K562 (cell line): ENCODE data around the gene SH2B2. TPM values are rescaled to one million over a fixed set of nuclear protein-coding genes. Genes with fewer than 3 reads are reported as not detected.

Source experiments
- ATAC-seq: fragments of 200-7000 bp; cut with Tn5 transposase; 3 replicates; pipeline ENCODE4 v1.9.1; 2020; ENCODE audit warnings: moderate library complexity
- BruUV-seq: library from RNA; stranded (reverse); fragments of 400-500 nt; replicated peaks from 2 replicates; lab custom pipeline; 2021; lab: Mats Ljungman, UMichigan
- CTCF ChIA-PET: fragments of 300-600 bp; formaldehyde crosslinking; extraction: SDS; loops from one replicate; lab custom pipeline; 2021; ENCODE audit warnings: low intra/inter-chr PET ratio; lab: Yijun Ruan, JAX
- POLR2A ChIA-PET: fragments of 300-600, 350-650 bp; sonication (Branson Sonifier 250); formaldehyde crosslinking; extraction: SDS; loops from one replicate; lab custom pipeline; 2021; ENCODE audit warnings: antibody characterized with exemption, inconsistent platforms; lab: Yijun Ruan, JAX
- DNase-seq, 4 experiments: peaks; one replicate each; pipeline versions ENCODE4 v3.0.0 to v3.0.0-alpha.2; 2011 to 2018; ENCODE audit warnings: low spot score in 3 of 4, mixed read lengths in 3 of 4; ENCODE audit errors: extremely low read depth in 1 of 4
- FAIRE-seq: peaks from 2 replicates; lab custom pipeline; 2011; peaks lifted over from hg19 to GRCh38; lab: Jason Lieb, UNC
- H2AFZ ChIP-seq: 2 replicates; pipeline ENCODE4 v1.6.0; 2011; ENCODE audit warnings: low read depth, low read length, control low read depth, inconsistent platforms
- H3K27ac ChIP-seq: fragments of 200-600 bp; 3 replicates; pipeline ENCODE4 v1.8.0; 2011; ENCODE audit warnings: low read depth, mild to moderate bottlenecking, control low read depth, inconsistent platforms, low read length, moderate library complexity, mixed read lengths; ENCODE audit errors: extremely low read depth
- H3K27me3 ChIP-seq, 2 experiments: fragments of 300-600 bp in 1 of 2; 2 replicates in 1 of 2; 3 replicates in 1 of 2; pipeline versions ENCODE4 v1.6.0 to v1.8.0; 2011; ENCODE audit warnings: inconsistent platforms in 2 of 2, low read length in 2 of 2, mild to moderate bottlenecking in 1 of 2, mixed read lengths in 1 of 2, moderate library complexity in 1 of 2; ENCODE audit not compliant: control insufficient read depth in 2 of 2, insufficient read depth in 2 of 2
- H3K36me3 ChIP-seq: fragments of 300-600 bp; 3 replicates; pipeline ENCODE4 v1.8.0; 2011; ENCODE audit warnings: mild to moderate bottlenecking, low read length, inconsistent platforms; ENCODE audit not compliant: control insufficient read depth, insufficient read depth
- H3K4me1 ChIP-seq, 2 experiments: fragments of 200-600 bp in 1 of 2; replicated peaks in 1 of 2; 2 replicates in 1 of 2; 3 replicates in 1 of 2; pipeline versions ENCODE4 v1.5.1 to v1.8.0; 2011; ENCODE audit warnings: inconsistent platforms in 2 of 2, low read length in 2 of 2, mild to moderate bottlenecking in 1 of 2, mixed read lengths in 1 of 2, moderate library complexity in 1 of 2; ENCODE audit not compliant: control insufficient read depth in 2 of 2, insufficient read depth in 2 of 2
- H3K4me2 ChIP-seq: 2 replicates; pipeline ENCODE4 v1.6.1; 2011; ENCODE audit warnings: low read length, control low read depth, inconsistent platforms, mixed read lengths; ENCODE audit not compliant: insufficient read depth
- H3K4me3 ChIP-seq: fragments of 200-600 bp; sonication (generic), shearing (Covaris generic); 2 replicates; pipeline ENCODE4 v1.5.1; 2016; ENCODE audit warnings: control low read depth, inconsistent platforms
- H3K79me2 ChIP-seq: fragments of 200-600 bp; 3 replicates; pipeline ENCODE4 v1.8.0; 2011; ENCODE audit warnings: low read length, inconsistent platforms; ENCODE audit not compliant: control insufficient read depth, insufficient read depth
- H3K9ac ChIP-seq, 2 experiments: 2 replicates each; pipeline versions ENCODE4 v1.6.0 to v1.6.1; 2011; ENCODE audit warnings: low read depth in 2 of 2, low read length in 2 of 2, control low read depth in 1 of 2, inconsistent platforms in 1 of 2, mild to moderate bottlenecking in 1 of 2, mixed read lengths in 1 of 2; ENCODE audit not compliant: insufficient read depth in 1 of 2
- H3K9me1 ChIP-seq: one replicate; pipeline ENCODE4 v1.6.0; 2011; ENCODE audit warnings: inconsistent platforms, mild to moderate bottlenecking, low read length, moderate library complexity; ENCODE audit not compliant: control insufficient read depth, insufficient read depth
- H3K9me3 ChIP-seq: replicated peaks from 2 replicates; pipeline ENCODE4 v1.5.1; 2011; ENCODE audit warnings: low read depth, low read length, inconsistent platforms; ENCODE audit not compliant: control insufficient read depth, insufficient read depth
- H4K20me1 ChIP-seq: replicated peaks from 2 replicates; pipeline ENCODE4 v1.6.1; 2011; ENCODE audit warnings: low read length, inconsistent platforms, mixed read lengths; ENCODE audit not compliant: control insufficient read depth, insufficient read depth
- CREM ChIP-seq: IDR thresholded peaks from 2 replicates; pipeline ENCODE4 v1.6.1; 2014; ENCODE audit warnings: antibody characterized with exemption, low read depth
- ESRRA ChIP-seq: fragments of 450-650 bp; IDR thresholded peaks from 2 replicates; pipeline ENCODE4 v1.6.1; 2014; ENCODE audit warnings: low read depth, mild to moderate bottlenecking, moderate library complexity, borderline replicate concordance
- HDAC6 ChIP-seq: IDR thresholded peaks from 2 replicates; pipeline ENCODE4 v1.6.1; 2012; ENCODE audit warnings: low read depth, mild to moderate bottlenecking, control low read depth, inconsistent platforms, low read length, moderate library complexity
- NCOA2 ChIP-seq, 2 experiments: fragments of 450-650 bp; IDR thresholded peaks; 2 replicates each; pipeline ENCODE4 v1.6.1; 2018; ENCODE audit warnings: mild to moderate bottlenecking in 2 of 2, moderate library complexity in 1 of 2; ENCODE audit not compliant: partially characterized antibody in 2 of 2
- NFATC3 ChIP-seq: fragments of 450-650 bp; IDR thresholded peaks from 2 replicates; pipeline ENCODE4 v1.6.1; 2017; ENCODE audit warnings: mild to moderate bottlenecking
- NR3C1 ChIP-seq: sonication (generic); formaldehyde crosslinking; IDR thresholded peaks from 2 replicates; pipeline ENCODE4 v1.8.1; 2022; ENCODE audit warnings: missing genetic modification reagents
- PBX2 ChIP-seq, 2 experiments: IDR thresholded peaks in 1 of 2; conservative IDR thresholded peaks in 1 of 2; 2 replicates each; pipeline ENCODE4 v1.6.1; 2016; ENCODE audit warnings: low read depth in 2 of 2, mild to moderate bottlenecking in 1 of 2, missing compliant biosample characterization in 1 of 2, missing genetic modification characterization in 1 of 2, moderate library complexity in 1 of 2
- SMARCC2 ChIP-seq: fragments of 450-650 bp; IDR thresholded peaks from 2 replicates; pipeline ENCODE4 v1.6.1; 2017; ENCODE audit warnings: antibody characterized with exemption, moderate library complexity, mild to moderate bottlenecking, low read depth
- TFAM ChIP-seq: fragments of 250-450 bp; sonication (Bioruptor Pico); conservative IDR thresholded peaks from 2 replicates; pipeline ENCODE4 v1.5.0; 2021; ENCODE audit warnings: mild to moderate bottlenecking, moderate library complexity
- XRCC3 ChIP-seq: fragments of 450-650 bp; IDR thresholded peaks from 2 replicates; pipeline ENCODE4 v1.6.1; 2017; ENCODE audit warnings: mild to moderate bottlenecking, moderate library complexity
- ZNF384 ChIP-seq: IDR thresholded peaks from 2 replicates; pipeline ENCODE4 v1.6.1; 2012; ENCODE audit warnings: low read depth, low read length, improper control_type of control experiment
- ZNF79 ChIP-seq: fragments of 250-450 bp; sonication (Bioruptor Pico); IDR thresholded peaks from 2 replicates; pipeline ENCODE4 v1.4.0; 2020; ENCODE audit warnings: low read depth, mild to moderate bottlenecking, moderate library complexity
- WGBS: fragments of 100-300 bp; shearing (Covaris generic); methylation state at CpG from one replicate; pipeline ENCODE4 v1.1.6; 2016; ENCODE audit warnings: low coverage, mixed read lengths; ENCODE audit not compliant: insufficient coverage; ENCODE audit errors: missing lambda C conversion rate; 5-methylcytosine and 5-hydroxymethylcytosine counted together
- in situ Hi-C: fragments of 300-500 bp; cut with MboI; formaldehyde crosslinking; loops from 4 replicates; pipeline ENCODE4 v1.15.0; 2018; ENCODE audit warnings: inconsistent platforms, mixed read lengths
- intact Hi-C: fragments of 100-400 bp; cut with micrococcal nuclease; formaldehyde crosslinking; loops from 2 replicates; pipeline ENCODE4 v1.14.2; 2022
- polyA plus RNA-seq, 8 experiments: library from polyadenylated mRNA; depleted of rRNA in 4 of 8; stranded (reverse) in 5 of 8; unstranded in 3 of 8; fragments of >200 nt; fragmentation: Nextera tagmentation in 2 of 8; fragmentation: Illumina TruSeq in 1 of 8; extraction: Ambion mirVana in 2 of 8; extraction: Trizol in 1 of 8; gene quantifications; 2 replicates each; pipeline versions ENCODE4 v1.2.1 to v1.2.3, GENCODE V29; 2011 to 2014; ENCODE audit warnings: inconsistent platforms in 1 of 8, missing spikeins in 1 of 8
- total RNA-seq, 7 experiments: library from RNA; depleted of rRNA in 6 of 7; stranded (reverse); fragments of >200 nt in 6 of 7; fragmentation: Illumina TruSeq in 2 of 7; extraction: Trizol in 2 of 7; gene quantifications; 2 replicates each; pipeline versions ENCODE4 v1.2.1 to v1.2.3, GENCODE V29; 2011 to 2021; ENCODE audit warnings: low replicate concordance in 1 of 7
- TF ChIP-seq, protein P1 (sequence below): fragments of 450-650 bp; IDR thresholded peaks from 2 replicates; pipeline ENCODE4 v1.7.0; 2016; ENCODE audit warnings: borderline replicate concordance
- TF ChIP-seq, protein P2 (sequence below): sonication (generic); formaldehyde crosslinking; IDR thresholded peaks from 2 replicates; pipeline ENCODE4 v1.8.1; 2023; ENCODE audit warnings: mild to moderate bottlenecking, missing genetic modification reagents

The SH2B2 gene
- total and polyA plus RNA-seq, 9 of the 15 experiments (the other 6 are each of a cell fraction or from before 2014, with no cell fraction given), result 0.03 to 0.89 (median 0.07) TPM; not detected in 4

GRCh38 chr7:102317231-102318059 lies 30.8 kb downstream of the SH2B2 start (continued):
- TF ChIP-seq ESRRA, result 0 out of 2 replicates have a peak, but pooled peaks have one; percentile 27

GRCh38 chr7:102318482-102318971 lies 31.9 kb downstream of the SH2B2 start:
- no peak overlapping the region for H2AFZ ChIP-seq
- no peak overlapping the region for H3K9ac ChIP-seq
- 6% methylated on average over 7 of the region's 7 CpGs for WGBS
- ChIA-PET CTCF (no interaction called here), POLR2A (interaction anchor here (0.9 to 1.5 kb wide), 2 partner anchors 8 to 9 kb away, joined by 3 to 7 read pairs; no protein-coding TSS in a partner anchor)
- H3K4me3 ChIP-seq, result no peak overlapping the region
- peak; percentile 23 to 46 (median 38) for DNase-seq
- H3K9me3 ChIP-seq, result no peaks in the 10 kb centered on the region
- ATAC-seq, result peak; percentile 52
- in situ Hi-C loops (loop anchor here (25.0 kb wide), 1 partner anchor 344 kb away; the partner anchor contains the start of genes POLR2J2 and SPDYE2B), intact Hi-C loops (no loop called here)
- H4K20me1 ChIP-seq, result 0 out of 2 replicates have a peak, but pooled peaks cover 10% of the 10 kb centered on the region
- H3K27ac ChIP-seq, result no peak overlapping the region
- no peak overlapping the region for H3K4me2 ChIP-seq
- H3K4me1 ChIP-seq, result peaks cover 0 to 35% of the 10 kb centered on the region in 2 experiments; a peak in 3 of 5 replicates
- H3K79me2 ChIP-seq, result no peaks in the 10 kb centered on the region
- H3K27me3 ChIP-seq, result peaks cover 53 to 84% of the 10 kb centered on the region in 2 experiments
- no peaks in the 10 kb centered on the region for H3K36me3 ChIP-seq
- no peaks in the 10 kb centered on the region for H3K9me1 ChIP-seq
- no peak for FAIRE-seq
- BruUV-seq, result no TSS peak
- TF ChIP-seq SMARCC2 (no peak), NCOA2 (IDR thresholded peaks at IDR 0.05; ENCODE audit: partially characterized antibody in 2 of 2) (no peak), ZNF79 (CRISPR knock-in tag) (no peak), HDAC6 (no peak), PBX2 (CRISPR knock-in tag; IDR thresholded peaks at IDR 0.05; ENCODE audit: low read depth) (no peak), PBX2 (tag; conservative IDR thresholded peaks at IDR 0.05; ENCODE audit: low read depth) (no peak), NR3C1 (CRISPR knock-in tag) (no peak), XRCC3 (no peak), ZNF384 (no peak), TFAM (CRISPR knock-in tag) (no peak), CREM (no peak), NFATC3 (no peak)
- TF ChIP-seq, protein P1, sequence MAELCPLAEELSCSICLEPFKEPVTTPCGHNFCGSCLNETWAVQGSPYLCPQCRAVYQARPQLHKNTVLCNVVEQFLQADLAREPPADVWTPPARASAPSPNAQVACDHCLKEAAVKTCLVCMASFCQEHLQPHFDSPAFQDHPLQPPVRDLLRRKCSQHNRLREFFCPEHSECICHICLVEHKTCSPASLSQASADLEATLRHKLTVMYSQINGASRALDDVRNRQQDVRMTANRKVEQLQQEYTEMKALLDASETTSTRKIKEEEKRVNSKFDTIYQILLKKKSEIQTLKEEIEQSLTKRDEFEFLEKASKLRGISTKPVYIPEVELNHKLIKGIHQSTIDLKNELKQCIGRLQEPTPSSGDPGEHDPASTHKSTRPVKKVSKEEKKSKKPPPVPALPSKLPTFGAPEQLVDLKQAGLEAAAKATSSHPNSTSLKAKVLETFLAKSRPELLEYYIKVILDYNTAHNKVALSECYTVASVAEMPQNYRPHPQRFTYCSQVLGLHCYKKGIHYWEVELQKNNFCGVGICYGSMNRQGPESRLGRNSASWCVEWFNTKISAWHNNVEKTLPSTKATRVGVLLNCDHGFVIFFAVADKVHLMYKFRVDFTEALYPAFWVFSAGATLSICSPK, result no peak
- TF ChIP-seq, protein P2, sequence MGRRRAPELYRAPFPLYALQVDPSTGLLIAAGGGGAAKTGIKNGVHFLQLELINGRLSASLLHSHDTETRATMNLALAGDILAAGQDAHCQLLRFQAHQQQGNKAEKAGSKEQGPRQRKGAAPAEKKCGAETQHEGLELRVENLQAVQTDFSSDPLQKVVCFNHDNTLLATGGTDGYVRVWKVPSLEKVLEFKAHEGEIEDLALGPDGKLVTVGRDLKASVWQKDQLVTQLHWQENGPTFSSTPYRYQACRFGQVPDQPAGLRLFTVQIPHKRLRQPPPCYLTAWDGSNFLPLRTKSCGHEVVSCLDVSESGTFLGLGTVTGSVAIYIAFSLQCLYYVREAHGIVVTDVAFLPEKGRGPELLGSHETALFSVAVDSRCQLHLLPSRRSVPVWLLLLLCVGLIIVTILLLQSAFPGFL (CRISPR knock-in tag), result no peak
